ENCODE data around the gene SCIN.
"Not testable (repeated sequence)": the region's sequence is repeated elsewhere in the genome, so short reads cannot be mapped to it uniquely, and the experiment has no call there.

SCIN gene

GRCh38 chr7:12570534-12571461 is at the start of gene SCIN:
SCIN (plus strand) TSS chr7:12570720; CDS start chr7:12570787, 67 bp downstream.
- DNase-seq (ENCODE audit: low read depth) = no peak

- DNase-seq (ENCODE audit: low read depth) = peak; percentile 72
Observed at GRCh38 chr7:12524794-12525386, 45.6 kb upstream of the SCIN start.

- not testable (repeated sequence) for DNase-seq (ENCODE audit: low read depth)
Observed at GRCh38 chr7:12526693-12527092, 43.8 kb upstream of the SCIN start.

- DNase-seq (ENCODE audit: low read depth) = not testable (repeated sequence)
Observed at GRCh38 chr7:12527670-12528069, 42.9 kb upstream of the SCIN start.

- DNase-seq (ENCODE audit: low read depth) = no peak
Observed at GRCh38 chr7:12529971-12530710, 40.4 kb upstream of the SCIN start.

GRCh38 chr7:12531784-12532183 is 38.7 kb upstream of the SCIN start:
- no peak for DNase-seq (ENCODE audit: low read depth)

- no peak for DNase-seq (ENCODE audit: low read depth)
Observed at GRCh38 chr7:12534046-12534445, 36.5 kb upstream of the SCIN start.

GRCh38 chr7:12539681-12540080 is 30.8 kb upstream of the SCIN start:
- DNase-seq (ENCODE audit: low read depth) = no peak

GRCh38 chr7:12540850-12541249 is 29.7 kb upstream of the SCIN start:
- no peak for DNase-seq (ENCODE audit: low read depth)

- no peak for DNase-seq (ENCODE audit: low read depth)
Observed at GRCh38 chr7:12543586-12543985, 26.9 kb upstream of the SCIN start.

- DNase-seq (ENCODE audit: low read depth) = peak; percentile 96
Observed at GRCh38 chr7:12549106-12549505, 21.4 kb upstream of the SCIN start.

GRCh38 chr7:12550956-12551355 is 19.6 kb upstream of the SCIN start:
- peak; percentile 53 for DNase-seq (ENCODE audit: low read depth)

GRCh38 chr7:12552876-12553275 is 17.6 kb upstream of the SCIN start:
- no peak for DNase-seq (ENCODE audit: low read depth)

GRCh38 chr7:12553416-12553815 is 17.1 kb upstream of the SCIN start:
- DNase-seq (ENCODE audit: low read depth) = no peak

GRCh38 chr7:12554351-12554750 is 16.2 kb upstream of the SCIN start:
- DNase-seq (ENCODE audit: low read depth) = no peak

GRCh38 chr7:12554872-12555271 is 15.6 kb upstream of the SCIN start:
- no peak for DNase-seq (ENCODE audit: low read depth)

GRCh38 chr7:12555695-12556094 is 14.8 kb upstream of the SCIN start:
- DNase-seq (ENCODE audit: low read depth) = not testable (repeated sequence)

- not testable (repeated sequence) for DNase-seq (ENCODE audit: low read depth)
Observed at GRCh38 chr7:12556139-12556792, 14.3 kb upstream of the SCIN start.

- DNase-seq (ENCODE audit: low read depth) = no peak
Observed at GRCh38 chr7:12557282-12557681, 13.2 kb upstream of the SCIN start.

- DNase-seq (ENCODE audit: low read depth) = no peak
Observed at GRCh38 chr7:12564996-12565764, 5.3 kb upstream of the SCIN start.

GRCh38 chr7:12565873-12566272 is 4.6 kb upstream of the SCIN start:
- no peak for DNase-seq (ENCODE audit: low read depth)

Data from HS-5 (cell line).